MM.1S (cell line): ENCODE measurements around the gene SEPTIN5.

Experiments
- CTCF ChIP-seq: fragments of 300-600 bp; sonication (generic); IDR thresholded peaks from 2 replicates; pipeline ENCODE4 v1.5.1; 2016; ENCODE audit warnings: antibody characterized with exemption, low read length, mixed read lengths
- EZH2 ChIP-seq: fragments of 300-600 bp; sonication (generic); optimal IDR thresholded peaks from 2 replicates; pipeline ENCODE3; 2017; ENCODE audit warnings: low read depth, mild to moderate bottlenecking, antibody characterized with exemption, low read length, mixed read lengths

- TF ChIP-seq CTCF: no peak
- no peak for TF ChIP-seq EZH2
These were observed 8.9 kb upstream of the SEPTIN5 start for GRCh38 chr22:19705181-19705934.
